SK-N-SH (cell line): Measurements from ENCODE around the gene MYO10. TPM values are rescaled to one million over a fixed set of nuclear protein-coding genes. Genes with fewer than 3 reads are reported as not detected.
A peak's percentile ranks its signal among the peaks of the same experiment; 100 is the strongest.

Experiments
- CTCF ChIA-PET: fragments of 300-600, 350-600 bp; formaldehyde crosslinking; extraction: SDS; loops from one replicate; lab custom pipeline; 2021; lab: Yijun Ruan, JAX
- POLR2A ChIA-PET: fragments of 350-600 bp; sonication (Branson Sonifier 250); formaldehyde crosslinking; extraction: SDS; loops from one replicate; lab custom pipeline; 2020; ENCODE audit warnings: antibody characterized with exemption, inconsistent platforms; lab: Yijun Ruan, JAX
- DNase-seq: peaks from one replicate; pipeline ENCODE4 v3.0.0; 2012
- H2AFZ ChIP-seq: fragments of 200-600 bp; sonication (generic); 2 replicates; pipeline ENCODE4 v1.8.1; 2016; ENCODE audit warnings: antibody characterized with exemption, mild to moderate bottlenecking, low read depth
- H3F3A ChIP-seq: fragments of 200-600 bp; sonication (generic); replicated peaks from 2 replicates; pipeline ENCODE3; 2016; ENCODE audit warnings: antibody characterized with exemption, mild to moderate bottlenecking; ENCODE audit not compliant: insufficient read depth
- H3K27ac ChIP-seq, 2 experiments: fragments of 200-500 bp in 1 of 2; fragments of 200-600 bp in 1 of 2; sonication (Bioruptor generic) in 1 of 2; sonication (generic), shearing (Covaris generic) in 1 of 2; 2 replicates each; pipeline versions ENCODE4 v1.5.1 to v1.6.1; 2014 to 2016; ENCODE audit warnings: low read depth in 2 of 2, inconsistent platforms in 1 of 2, low read length in 1 of 2, mild to moderate bottlenecking in 1 of 2, mixed read lengths in 1 of 2
- H3K27me3 ChIP-seq: fragments of 200-600 bp; sonication (generic), shearing (Covaris generic); 2 replicates; pipeline ENCODE4 v1.6.1; 2016; ENCODE audit warnings: mixed run types; ENCODE audit not compliant: insufficient read depth
- H3K36me3 ChIP-seq, 2 experiments: fragments of 200-500 bp in 1 of 2; fragments of 200-600 bp in 1 of 2; sonication (Bioruptor generic) in 1 of 2; sonication (generic) in 1 of 2; replicated peaks in 1 of 2; 2 replicates each; pipeline versions ENCODE3 to v1.5.1; 2014 to 2016; ENCODE audit warnings: low read length in 1 of 2, mild to moderate bottlenecking in 1 of 2; ENCODE audit not compliant: insufficient read depth in 2 of 2, control insufficient read depth in 1 of 2
- H3K4me1 ChIP-seq, 2 experiments: fragments of 200-500 bp in 1 of 2; fragments of 200-600 bp in 1 of 2; sonication (Bioruptor generic) in 1 of 2; sonication (generic), shearing (Covaris generic) in 1 of 2; 2 replicates each; pipeline versions ENCODE4 v1.5.1 to v1.6.1; 2014 to 2016; ENCODE audit warnings: low read depth in 1 of 2, low read length in 1 of 2, mixed run types in 1 of 2; ENCODE audit not compliant: insufficient read depth in 2 of 2, control insufficient read depth in 1 of 2
- H3K4me2 ChIP-seq: fragments of 200-600 bp; sonication (generic), shearing (Covaris generic); 2 replicates; pipeline ENCODE4 v1.6.1; 2017; ENCODE audit warnings: mixed run types
- H3K4me3 ChIP-seq, 2 experiments: fragments of 200-500 bp in 1 of 2; fragments of 200-600 bp in 1 of 2; sonication (Bioruptor generic) in 1 of 2; sonication (generic), shearing (Covaris generic) in 1 of 2; 2 replicates each; pipeline versions ENCODE4 v1.5.1 to v1.8.1; 2014 to 2016; ENCODE audit warnings: low read depth in 2 of 2, inconsistent platforms in 1 of 2, low read length in 1 of 2, mild to moderate bottlenecking in 1 of 2, mixed read lengths in 1 of 2, moderate library complexity in 1 of 2
- H3K79me2 ChIP-seq: fragments of 200-600 bp; sonication (generic); 2 replicates; pipeline ENCODE4 v1.8.1; 2017; ENCODE audit warnings: mild to moderate bottlenecking; ENCODE audit not compliant: insufficient read depth
- H3K9ac ChIP-seq: fragments of 200-600 bp; sonication (generic); 2 replicates; pipeline ENCODE4 v1.6.1; 2017; ENCODE audit warnings: mixed run types
- H3K9me2 ChIP-seq: fragments of 200-600 bp; sonication (generic); 2 replicates; pipeline ENCODE4 v1.6.1; 2017; ENCODE audit warnings: mixed run types
- H3K9me3 ChIP-seq: fragments of 200-600 bp; sonication (generic); 2 replicates; pipeline ENCODE4 v1.6.1; 2017; ENCODE audit warnings: mixed run types, mild to moderate bottlenecking, moderate library complexity
- H4K20me1 ChIP-seq: fragments of 200-600 bp; sonication (generic); 2 replicates; pipeline ENCODE4 v1.6.1; 2017; ENCODE audit warnings: mild to moderate bottlenecking, mixed run types; ENCODE audit not compliant: insufficient read depth
- CHD2 ChIP-seq: fragments of 150-350 bp; IDR thresholded peaks from 2 replicates; pipeline ENCODE4 v1.6.1; 2018; ENCODE audit warnings: low read length; ENCODE audit not compliant: partially characterized antibody
- CTCF ChIP-seq: fragments of 200-600 bp; sonication (generic); IDR thresholded peaks from 2 replicates; pipeline ENCODE4 v1.6.1; 2017; ENCODE audit warnings: antibody characterized with exemption, mild to moderate bottlenecking, moderate library complexity
- ELF1 ChIP-seq: IDR thresholded peaks from 2 replicates; pipeline ENCODE4 v1.4.0; 2012
- EP300 ChIP-seq, 2 experiments: IDR thresholded peaks; 2 replicates each; pipeline versions ENCODE4 v1.4.0 to v1.6.1; 2012; ENCODE audit warnings: borderline replicate concordance in 1 of 2, low read depth in 1 of 2, low read length in 1 of 2
- EZH2phosphoT487 ChIP-seq: fragments of 200-600 bp; sonication (generic); IDR thresholded peaks from 2 replicates; pipeline ENCODE4 v1.6.1; 2017; ENCODE audit warnings: low read depth, mixed run types, mild to moderate bottlenecking, antibody characterized with exemption, moderate library complexity, borderline replicate concordance
- FOXJ3 ChIP-seq: sonication (generic); formaldehyde crosslinking; IDR thresholded peaks from 2 replicates; pipeline ENCODE4 v1.5.1; 2020; ENCODE audit warnings: mild to moderate bottlenecking, missing genetic modification reagents
- FOXM1 ChIP-seq: IDR thresholded peaks from 2 replicates; pipeline ENCODE4 v1.4.0; 2012; ENCODE audit warnings: low read depth, mild to moderate bottlenecking
- GABPA ChIP-seq: IDR thresholded peaks from 2 replicates; pipeline ENCODE4 v1.4.0; 2012; ENCODE audit warnings: low read depth, mild to moderate bottlenecking
- GATA2 ChIP-seq: sonication (generic); formaldehyde crosslinking; IDR thresholded peaks from 2 replicates; pipeline ENCODE4 v1.5.0; 2020; ENCODE audit warnings: mild to moderate bottlenecking, missing genetic modification reagents
- MEF2A ChIP-seq: IDR thresholded peaks from 2 replicates; pipeline ENCODE4 v1.4.0; 2012; ENCODE audit warnings: low read depth, borderline replicate concordance
- MXI1 ChIP-seq: IDR thresholded peaks from 2 replicates; pipeline ENCODE4 v1.6.1; 2012; ENCODE audit warnings: mild to moderate bottlenecking, low read depth, low read length, improper control_type of control experiment
- NRF1 ChIP-seq: IDR thresholded peaks from 2 replicates; pipeline ENCODE4 v1.6.1; 2012; ENCODE audit warnings: low read depth, mild to moderate bottlenecking, low read length
- PBX3 ChIP-seq: IDR thresholded peaks from 2 replicates; pipeline ENCODE4; 2012
- RAD21 ChIP-seq: IDR thresholded peaks from 2 replicates; pipeline ENCODE4 v1.6.1; 2012; ENCODE audit warnings: mild to moderate bottlenecking, low read length
- RCOR1 ChIP-seq: fragments of 150-350 bp; IDR thresholded peaks from 2 replicates; pipeline ENCODE4 v1.6.1; 2017; ENCODE audit warnings: antibody characterized with exemption, low read length
- REST ChIP-seq: IDR thresholded peaks from 2 replicates; pipeline ENCODE4 v1.6.1; 2012; ENCODE audit warnings: mild to moderate bottlenecking, low read depth, low read length, moderate library complexity
- RFX5 ChIP-seq: IDR thresholded peaks from 2 replicates; pipeline ENCODE4 v1.6.1; 2012; ENCODE audit warnings: mild to moderate bottlenecking, improper control_type of control experiment, low read length
- RXRA ChIP-seq: IDR thresholded peaks from 2 replicates; pipeline ENCODE4 v1.4.0; 2012; ENCODE audit warnings: low read depth, mild to moderate bottlenecking, borderline replicate concordance
- TAF1 ChIP-seq: IDR thresholded peaks from 2 replicates; pipeline ENCODE4 v1.6.1; 2012; ENCODE audit warnings: low read depth, mild to moderate bottlenecking, low read length, moderate library complexity, borderline replicate concordance
- USF2 ChIP-seq: fragments of 150-350 bp; IDR thresholded peaks from 2 replicates; pipeline ENCODE4 v1.6.1; 2017; ENCODE audit warnings: antibody characterized with exemption, low read length, low read depth, borderline replicate concordance
- WGBS: methylation state at CpG from one replicate; pipeline ENCODE4 v1.1.6; 2017; ENCODE audit warnings: low lambda C conversion rate; 5-methylcytosine and 5-hydroxymethylcytosine counted together
- polyA plus RNA-seq, 3 experiments: library from polyadenylated mRNA; depleted of rRNA; stranded (reverse); fragments of >200 nt; gene quantifications; 2 replicates each; pipeline ENCODE4 v1.2.3, GENCODE V29; 2012

MYO10 gene
- polyA plus RNA-seq, 1 of the 3 experiments (the other 2 are of a cell fraction), result 8.1 TPM

- Histone ChIP-seq H3K4me1 (peaks cover 3 to 61% of the 10 kb centered on the region in 2 experiments), H3K9me2 (no peaks in the 10 kb centered on the region), H2AFZ (no peak overlapping the region), H3K27me3 (no peaks in the 10 kb centered on the region), H3K9ac (no peak overlapping the region), H3K4me2 (no peak overlapping the region; the same call in 1 of the 2 replicates), H3K9me3 (no peaks in the 10 kb centered on the region)
- 89% methylated on average over 6 of the region's 6 CpGs for WGBS
- TF ChIP-seq NRF1 (no peak), REST (no peak), RAD21 (no peak), EZH2phosphoT487 (no peak), FOXM1 (no peak), MEF2A (no peak), USF2 (no peak), MXI1 (no peak), FOXJ3 (CRISPR knock-in tag) (no peak), CHD2 (no peak), RCOR1 (no peak), EP300 (IDR thresholded peaks at IDR 0.05; ENCODE audit: borderline replicate concordance in 1 of 2, low read depth in 1 of 2, low read length in 1 of 2) (no peak), RFX5 (no peak), CTCF (no peak), PBX3 (no peak), RXRA (no peak), GABPA (no peak), GATA2 (no peak), ELF1 (no peak), TAF1 (no peak)
- TF ChIP-seq, all 33 proteins: peak for 0
- peaks cover 0 to 18% of the 10 kb centered on the region in 2 experiments for H3K36me3 ChIP-seq
- peak overlapping the region in 1 of 2 experiments; percentile 93; a peak in 2 of 4 replicates for H3K27ac ChIP-seq
- no peak overlapping the region for H3K4me3 ChIP-seq
- ChIA-PET POLR2A (no interaction called here), CTCF (interaction anchor here (1.3 kb wide), 1 partner anchor 275 kb away, joined by 3 read pairs; no protein-coding TSS in a partner anchor)
- peaks cover 96% of the 10 kb centered on the region for H4K20me1 ChIP-seq
- H3K79me2 ChIP-seq, result peaks cover 100% of the 10 kb centered on the region
- DNase-seq, result no peak
- H3F3A ChIP-seq, result peaks cover 55% of the 10 kb centered on the region
These were observed 21.5 kb downstream of the MYO10 start for GRCh38 chr5:16914584-16914983.
